GM23338 (cell line): ENCODE results near the gene CWH43. TPM values are rescaled to one million over a fixed set of nuclear protein-coding genes. Genes with fewer than 3 reads are reported as not detected.

Experiments
- ATAC-seq: fragments of 200-7000 bp; cut with Tn5 transposase; 3 replicates; pipeline ENCODE4 v1.9.1; 2020
- DNase-seq: peaks from one replicate; pipeline ENCODE4 v3.0.0-alpha.2; 2015; ENCODE audit warnings: low spot score
- H2AFZ ChIP-seq: fragments of 200-600 bp; sonication (generic); 2 replicates; pipeline ENCODE4 v1.8.0; 2016; ENCODE audit warnings: antibody characterized with exemption, mild to moderate bottlenecking, moderate library complexity
- H3F3A ChIP-seq: fragments of 200-600 bp; sonication (generic); replicated peaks from 2 replicates; pipeline ENCODE4 v1.8.0; 2017; ENCODE audit warnings: antibody characterized with exemption, mixed run types, low read depth
- H3K27ac ChIP-seq: fragments of 200-600 bp; sonication (generic); 2 replicates; pipeline ENCODE4 v1.6.1; 2016; ENCODE audit warnings: low read depth
- H3K27me3 ChIP-seq: fragments of 200-600 bp; sonication (generic); 2 replicates; pipeline ENCODE4 v1.8.0; 2016; ENCODE audit warnings: mild to moderate bottlenecking, mixed run types, moderate library complexity; ENCODE audit not compliant: insufficient read depth
- H3K36me3 ChIP-seq: fragments of 200-600 bp; sonication (generic); 2 replicates; pipeline ENCODE4 v1.8.0; 2016; ENCODE audit warnings: mild to moderate bottlenecking; ENCODE audit not compliant: insufficient read depth
- H3K4me1 ChIP-seq: fragments of 200-600 bp; sonication (generic); 2 replicates; pipeline ENCODE4 v1.8.0; 2016; ENCODE audit warnings: mild to moderate bottlenecking, moderate library complexity; ENCODE audit not compliant: insufficient read depth
- H3K4me2 ChIP-seq: fragments of 200-600 bp; sonication (generic); 2 replicates; pipeline ENCODE4 v1.7.1; 2017; ENCODE audit warnings: mixed run types
- H3K4me3 ChIP-seq: fragments of 200-600 bp; sonication (generic); 2 replicates; pipeline ENCODE4 v1.6.1; 2016; ENCODE audit warnings: mixed run types
- H3K79me2 ChIP-seq: fragments of 200-600 bp; sonication (generic); replicated peaks from 2 replicates; pipeline ENCODE4 v1.8.0; 2017; ENCODE audit warnings: mild to moderate bottlenecking; ENCODE audit not compliant: insufficient read depth
- H3K9me2 ChIP-seq: fragments of 200-600 bp; sonication (generic); 2 replicates; pipeline ENCODE4 v1.8.0; 2017; ENCODE audit not compliant: insufficient read depth
- H4K20me1 ChIP-seq: fragments of 200-600 bp; sonication (generic); replicated peaks from 2 replicates; pipeline ENCODE4 v1.8.0; 2017; ENCODE audit warnings: mild to moderate bottlenecking; ENCODE audit not compliant: insufficient read depth
- H3K27ac Mint-ChIP-seq: 2 replicates; pipeline ENCODE4 v1.8.0; 2020; ENCODE audit warnings: inconsistent platforms, mild to moderate bottlenecking, moderate library complexity, mixed read lengths
- H3K27me3 Mint-ChIP-seq: 3 replicates; pipeline ENCODE4 v1.8.0; 2022; ENCODE audit warnings: low read depth, mild to moderate bottlenecking, moderate library complexity, mixed read lengths, inconsistent platforms; ENCODE audit not compliant: insufficient read depth, poor library complexity
- H3K36me3 Mint-ChIP-seq: 3 replicates; pipeline ENCODE4 v1.8.0; 2021; ENCODE audit warnings: low read depth, mild to moderate bottlenecking, inconsistent platforms, moderate library complexity, mixed read lengths
- H3K4me1 Mint-ChIP-seq: 3 replicates; pipeline ENCODE4 v1.8.0; 2020; ENCODE audit warnings: mild to moderate bottlenecking, inconsistent platforms, mixed read lengths
- H3K4me3 Mint-ChIP-seq: 3 replicates; pipeline ENCODE4 v1.8.0; 2021; ENCODE audit warnings: moderate library complexity, mild to moderate bottlenecking, inconsistent platforms, mixed read lengths
- H3K9me3 Mint-ChIP-seq: 3 replicates; pipeline ENCODE4 v1.8.0; 2020; ENCODE audit warnings: moderate library complexity, mild to moderate bottlenecking, inconsistent platforms, mixed read lengths
- CTCF ChIP-seq, 2 experiments: fragments of 200-600 bp in 1 of 2; sonication (generic) in 1 of 2; conservative IDR thresholded peaks; 2 replicates each; pipeline versions ENCODE4 v1.5.1 to v1.6.1; 2016 to 2017; ENCODE audit warnings: antibody characterized with exemption in 2 of 2, low read depth in 2 of 2, mild to moderate bottlenecking in 2 of 2, moderate library complexity in 1 of 2
- EZH2 ChIP-seq: fragments of 200-600 bp; sonication (generic); IDR thresholded peaks from one replicate; pipeline ENCODE4 v1.8.0; 2017; ENCODE audit warnings: antibody characterized with exemption, mild to moderate bottlenecking, low read depth; ENCODE audit not compliant: unreplicated experiment
- POLR2AphosphoS5 ChIP-seq: IDR thresholded peaks from 2 replicates; pipeline ENCODE4 v1.6.1; 2016; ENCODE audit warnings: antibody characterized with exemption, low read depth
- REST ChIP-seq: IDR thresholded peaks from one replicate; pipeline ENCODE4 v1.6.1; 2018; ENCODE audit warnings: antibody characterized with exemption; ENCODE audit not compliant: unreplicated experiment
- STAT1 ChIP-seq: IDR thresholded peaks from one replicate; pipeline ENCODE4 v1.6.1; 2016; ENCODE audit warnings: antibody characterized with exemption; ENCODE audit not compliant: unreplicated experiment
- ZNF462 ChIP-seq: fragments of 250-450 bp; sonication (Bioruptor Pico); IDR thresholded peaks from 2 replicates; pipeline ENCODE4 v1.5.0; 2020; ENCODE audit warnings: mild to moderate bottlenecking, moderate library complexity
- polyA plus RNA-seq: library from polyadenylated mRNA; unstranded; fragments of >200 nt; fragmentation: Nextera tagmentation; extraction: Ambion mirVana; gene quantifications from 2 replicates; pipeline ENCODE4 v1.2.1, GENCODE V29; 2016
- total RNA-seq: library from RNA; depleted of rRNA; stranded (reverse); fragments of >200 nt; shearing (Covaris generic); gene quantifications from 2 replicates; pipeline ENCODE4 v1.2.3, GENCODE V29; 2014

The CWH43 gene
- total and polyA plus RNA-seq, 2 experiments from 2014 or later = not detected

- Mint-ChIP-seq H3K27ac (no peak overlapping the region), H3K4me3 (no peak overlapping the region), H3K36me3 (peaks cover 7% of the 10 kb centered on the region; the same call in 2 of the 3 replicates), H3K27me3 (no peaks in the 10 kb centered on the region), H3K4me1 (peaks cover 14% of the 10 kb centered on the region; the same call in 2 of the 3 replicates), H3K9me3 (peaks cover 13% of the 10 kb centered on the region)
- H2AFZ ChIP-seq = no peak overlapping the region
- H3K4me3 ChIP-seq = no peak overlapping the region
- TF ChIP-seq CTCF (conservative IDR thresholded peaks at IDR 0.05; ENCODE audit: low read depth in 2 of 2) (no peak), STAT1 (no peak), REST (no peak), POLR2AphosphoS5 (no peak), EZH2 (no peak)
- H3F3A ChIP-seq = no peaks in the 10 kb centered on the region
- no peak overlapping the region for H3K27ac ChIP-seq
- no peaks in the 10 kb centered on the region for H3K79me2 ChIP-seq
- no peak for DNase-seq
- H4K20me1 ChIP-seq = no peaks in the 10 kb centered on the region
- H3K27me3 ChIP-seq = 0 out of 2 replicates have a peak, but pooled peaks cover 3% of the 10 kb centered on the region
- H3K9me2 ChIP-seq = no peaks in the 10 kb centered on the region
- H3K4me1 ChIP-seq = peaks cover 15% of the 10 kb centered on the region
- ATAC-seq = no peak
- H3K36me3 ChIP-seq = no peaks in the 10 kb centered on the region
- no peak overlapping the region for H3K4me2 ChIP-seq
These were observed 36.4 kb upstream of the CWH43 start for GRCh38 chr4:48949518-48950219.

GRCh38 chr4:48954314-48954713 lies 31.8 kb upstream of the CWH43 start:
- Mint-ChIP-seq H3K4me3 (peak overlapping the region; percentile 14; the same call in 1 of the 3 replicates), H3K27ac (peak overlapping the region; percentile 22)

More at GRCh38 chr4:48954314-48954713, 31.8 kb upstream of the CWH43 start:
- ATAC-seq (peak; percentile 91), DNase-seq (peak; percentile 68)
- peaks cover 19% of the 10 kb centered on the region for H3K4me1 Mint-ChIP-seq
- peak overlapping the region; percentile 52 for H3K4me2 ChIP-seq
- H3K27me3 Mint-ChIP-seq = peaks cover 3% of the 10 kb centered on the region
- H2AFZ ChIP-seq = no peak overlapping the region
- H3K4me1 ChIP-seq = peaks cover 15% of the 10 kb centered on the region
- H3K9me2 ChIP-seq = peaks cover 7% of the 10 kb centered on the region; the same call in 1 of the 2 replicates
- H4K20me1 ChIP-seq = no peaks in the 10 kb centered on the region
- peaks cover 13% of the 10 kb centered on the region for H3K9me3 Mint-ChIP-seq
- H3K36me3 ChIP-seq = no peaks in the 10 kb centered on the region
- H3K27ac ChIP-seq = peak overlapping the region; percentile 65
- H3K27me3 ChIP-seq = no peaks in the 10 kb centered on the region
- H3K79me2 ChIP-seq = no peaks in the 10 kb centered on the region
- H3K4me3 ChIP-seq = peak overlapping the region; percentile 11
- no peak for TF ChIP-seq POLR2AphosphoS5
- TF ChIP-seq ZNF462 (CRISPR knock-in tag) = peak; percentile 78
- no peaks in the 10 kb centered on the region for H3F3A ChIP-seq
- H3K36me3 Mint-ChIP-seq = peaks cover 7% of the 10 kb centered on the region; the same call in 2 of the 3 replicates
